IPS-20b (cell line): Measurements from ENCODE around the gene DOK6.

ENCODE experiments used
- H3K27ac ChIP-seq: one replicate; pipeline ENCODE4 v1.5.1; 2013; ENCODE audit warnings: low read length
- H3K27me3 ChIP-seq: 2 replicates; pipeline ENCODE4 v1.6.1; 2013; ENCODE audit warnings: mild to moderate bottlenecking, low read length, inconsistent platforms; ENCODE audit not compliant: insufficient read depth
- H3K36me3 ChIP-seq: 2 replicates; pipeline ENCODE4 v1.6.1; 2013; ENCODE audit warnings: low read depth, mild to moderate bottlenecking, inconsistent platforms, low read length, moderate library complexity; ENCODE audit not compliant: insufficient read depth
- H3K4me1 ChIP-seq: 2 replicates; pipeline ENCODE4 v1.6.1; 2013; ENCODE audit warnings: mild to moderate bottlenecking, control low read depth, inconsistent platforms, low read length, moderate library complexity; ENCODE audit not compliant: insufficient read depth
- H3K4me3 ChIP-seq: 2 replicates; pipeline ENCODE4 v1.5.1; 2013; ENCODE audit warnings: mild to moderate bottlenecking, low read length, inconsistent platforms
- H3K9ac ChIP-seq: 2 replicates; pipeline ENCODE4 v1.6.1; 2013; ENCODE audit warnings: low read depth, mild to moderate bottlenecking, inconsistent platforms, low read length, moderate library complexity
- H3K9me3 ChIP-seq: 2 replicates; pipeline ENCODE4 v1.6.1; 2013; ENCODE audit warnings: mild to moderate bottlenecking, low read depth, low read length, inconsistent platforms; ENCODE audit not compliant: insufficient read depth

The DOK6 gene

GRCh38 chr18:69388222-69388621 is 12.5 kb upstream of the DOK6 start:
- Histone ChIP-seq H3K4me1 (peaks cover 5% of the 10 kb centered on the region; the same call in 1 of the 2 replicates), H3K9me3 (no peaks in the 10 kb centered on the region), H3K36me3 (no peaks in the 10 kb centered on the region), H3K27ac (no peak overlapping the region), H3K4me3 (no peak overlapping the region), H3K27me3 (no peaks in the 10 kb centered on the region), H3K9ac (no peak overlapping the region)

DNA sequence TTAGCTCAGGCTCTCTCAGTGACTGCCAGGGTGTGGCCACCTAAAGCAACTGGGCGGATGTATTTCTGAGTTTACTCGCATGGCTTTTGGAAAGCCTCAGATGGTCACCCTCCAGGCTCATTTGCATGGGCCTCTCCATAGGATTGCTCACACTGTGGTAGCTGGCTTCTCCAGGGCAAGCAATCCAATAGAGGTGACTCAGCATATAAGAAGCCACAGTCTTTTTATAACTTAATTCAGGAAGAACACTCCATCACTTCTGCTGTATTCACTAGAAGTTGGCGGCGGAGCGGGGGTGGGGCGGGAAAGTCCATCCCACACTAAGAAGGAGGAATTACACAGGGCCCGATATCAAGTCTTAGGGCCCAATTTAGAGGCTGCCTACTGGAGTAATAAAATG is 3.6 kb upstream of the DOK6 start:
- no peak overlapping the region for H3K27ac ChIP-seq

GRCh38 chr18:69399253-69399652 is 1.4 kb upstream of the DOK6 start:
- Histone ChIP-seq H3K4me1 (peaks cover 8% of the 10 kb centered on the region; the same call in 1 of the 2 replicates), H3K9me3 (no peaks in the 10 kb centered on the region), H3K36me3 (no peaks in the 10 kb centered on the region), H3K27ac (no peak overlapping the region), H3K4me3 (peak overlapping the region; percentile 86; the same call in 1 of the 2 replicates), H3K9ac (no peak overlapping the region), H3K27me3 (peaks cover 47% of the 10 kb centered on the region)

More for the DNA sequence above, 3.6 kb upstream of the DOK6 start:
- Histone ChIP-seq H3K4me3 (no peak overlapping the region), H3K27me3 (peaks cover 26% of the 10 kb centered on the region), H3K9ac (no peak overlapping the region), H3K36me3 (no peaks in the 10 kb centered on the region), H3K4me1 (peaks cover 5% of the 10 kb centered on the region; the same call in 1 of the 2 replicates), H3K9me3 (no peaks in the 10 kb centered on the region)

GRCh38 chr18:69400976-69401225 is 213 bp downstream of the DOK6 start:
- Histone ChIP-seq H3K4me1 (peaks cover 8% of the 10 kb centered on the region; the same call in 1 of the 2 replicates), H3K27ac (no peak overlapping the region), H3K9ac (no peak overlapping the region), H3K9me3 (no peaks in the 10 kb centered on the region), H3K36me3 (no peaks in the 10 kb centered on the region), H3K27me3 (peaks cover 55% of the 10 kb centered on the region), H3K4me3 (peak overlapping the region; percentile 70; the same call in 1 of the 2 replicates)

GRCh38 chr18:69401226-69401971 is 711 bp downstream of the DOK6 start:
- no peak overlapping the region for H3K27ac ChIP-seq
- H3K27me3 ChIP-seq, result peaks cover 55% of the 10 kb centered on the region
- H3K4me1 ChIP-seq, result peaks cover 8% of the 10 kb centered on the region; the same call in 1 of the 2 replicates
- H3K4me3 ChIP-seq, result peak overlapping the region; percentile 70
- no peak overlapping the region for H3K9ac ChIP-seq
- no peaks in the 10 kb centered on the region for H3K9me3 ChIP-seq
- H3K36me3 ChIP-seq, result no peaks in the 10 kb centered on the region

DNA sequence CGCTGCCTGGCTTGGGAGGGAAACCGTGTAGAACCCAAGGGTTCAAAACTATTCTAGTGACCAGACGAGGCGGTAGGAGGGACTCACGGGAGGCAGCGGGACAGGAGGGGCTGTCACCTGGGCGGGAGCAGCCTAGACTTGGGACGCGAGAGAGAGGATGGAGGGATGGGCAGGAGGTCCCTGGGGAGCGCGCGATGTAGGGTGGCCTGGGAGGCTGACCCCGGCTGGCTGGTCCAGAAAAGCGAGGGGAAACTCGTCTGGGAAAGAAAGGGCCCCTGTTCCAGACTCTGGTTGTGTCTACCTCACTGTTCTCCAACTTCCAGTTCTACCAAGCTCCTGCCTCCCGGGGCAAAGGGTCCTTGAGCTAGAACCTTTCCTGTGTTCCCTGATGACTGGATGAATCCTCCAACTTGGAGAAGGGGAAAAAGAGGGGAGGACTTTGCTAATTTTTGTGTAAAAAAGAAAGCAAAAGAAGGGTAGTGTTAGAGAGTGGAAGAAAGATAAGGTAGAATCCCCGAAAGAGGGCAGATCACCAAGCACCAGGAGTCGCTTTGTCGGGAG is 1.4 kb downstream of the DOK6 start:
- H3K4me1 ChIP-seq, result peaks cover 8% of the 10 kb centered on the region; the same call in 1 of the 2 replicates
- H3K27ac ChIP-seq, result no peak overlapping the region
- H3K9me3 ChIP-seq, result no peaks in the 10 kb centered on the region
- peak overlapping the region; percentile 70 for H3K4me3 ChIP-seq
- H3K36me3 ChIP-seq, result no peaks in the 10 kb centered on the region
- H3K9ac ChIP-seq, result no peak overlapping the region
- peaks cover 55% of the 10 kb centered on the region for H3K27me3 ChIP-seq

DNA sequence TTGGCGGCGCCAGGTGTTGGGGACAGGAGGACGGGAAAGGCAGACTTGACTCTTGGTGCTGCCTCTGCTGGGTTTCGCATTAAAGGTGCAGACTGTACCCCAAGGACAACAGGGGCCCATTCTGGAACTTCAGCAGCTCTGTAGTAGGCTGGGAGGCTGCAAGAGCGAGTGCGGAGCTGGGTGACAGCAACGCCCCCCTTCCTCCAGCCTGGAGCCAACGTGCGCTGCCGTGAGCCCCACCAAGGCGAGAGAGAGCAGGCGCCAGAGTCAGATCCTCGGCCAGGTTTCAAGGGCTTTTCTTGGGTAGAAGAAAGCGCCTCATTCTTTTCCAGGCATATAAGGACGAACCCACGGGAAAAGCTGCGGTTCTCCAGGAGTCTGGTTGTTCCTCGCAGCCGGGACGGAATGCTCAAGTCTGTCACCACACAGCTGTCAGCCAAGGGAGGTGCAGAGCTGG is 1.9 kb downstream of the DOK6 start:
- H3K4me3 ChIP-seq, result peak overlapping the region; percentile 70
- H3K27ac ChIP-seq, result no peak overlapping the region

DNA sequence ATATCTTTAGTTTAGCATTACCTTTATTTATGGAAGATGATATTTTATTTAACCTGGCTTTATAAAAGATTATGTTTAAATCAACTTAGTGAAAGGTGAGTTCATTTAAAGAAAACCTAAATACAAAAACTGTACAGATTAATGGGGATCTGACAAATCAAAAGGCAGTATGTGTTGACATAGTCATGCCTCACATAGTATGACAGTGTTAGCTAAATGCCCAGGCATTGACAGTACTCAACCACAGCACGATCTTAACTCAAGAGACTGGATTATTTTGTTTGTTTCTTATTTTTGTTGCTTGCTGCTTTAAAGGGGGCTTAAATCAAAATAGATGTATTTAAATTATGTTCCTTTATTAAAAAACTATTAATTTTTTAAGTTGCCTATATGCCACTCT is 7.8 kb downstream of the DOK6 start:
- Histone ChIP-seq H3K9me3 (no peaks in the 10 kb centered on the region), H3K27me3 (peaks cover 16% of the 10 kb centered on the region), H3K27ac (no peak overlapping the region), H3K4me3 (no peak overlapping the region), H3K36me3 (no peaks in the 10 kb centered on the region), H3K4me1 (no peaks in the 10 kb centered on the region; the same call in 1 of the 2 replicates), H3K9ac (no peak overlapping the region)

More for the DNA sequence above, 1.9 kb downstream of the DOK6 start:
- H3K36me3 ChIP-seq, result no peaks in the 10 kb centered on the region
- peaks cover 8% of the 10 kb centered on the region; the same call in 1 of the 2 replicates for H3K4me1 ChIP-seq
- no peak overlapping the region for H3K9ac ChIP-seq
- no peaks in the 10 kb centered on the region for H3K9me3 ChIP-seq
- peaks cover 55% of the 10 kb centered on the region for H3K27me3 ChIP-seq

GRCh38 chr18:69411199-69411598 is 10.5 kb downstream of the DOK6 start:
- Histone ChIP-seq H3K27ac (no peak overlapping the region), H3K27me3 (no peaks in the 10 kb centered on the region), H3K9me3 (no peaks in the 10 kb centered on the region), H3K4me1 (no peaks in the 10 kb centered on the region; the same call in 1 of the 2 replicates), H3K4me3 (no peak overlapping the region), H3K36me3 (no peaks in the 10 kb centered on the region), H3K9ac (no peak overlapping the region)

DNA sequence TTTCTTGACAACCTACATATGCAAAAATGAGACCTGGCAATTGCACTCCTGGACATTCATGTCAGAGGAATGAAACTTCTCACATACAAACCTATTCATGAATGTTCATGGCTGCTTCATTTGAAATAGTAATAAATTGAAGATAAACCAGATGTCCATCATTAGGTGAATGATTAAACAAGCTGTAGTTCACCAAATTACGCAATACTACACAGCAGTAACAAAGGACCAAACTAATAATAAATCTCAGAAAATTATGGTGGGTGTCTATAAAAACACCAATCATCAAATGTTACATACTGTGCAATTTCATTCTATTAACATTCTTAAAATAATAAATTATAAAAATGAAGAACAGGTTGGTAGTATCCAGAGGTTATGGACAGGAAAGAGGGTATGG is 13.5 kb downstream of the DOK6 start:
- H3K36me3 ChIP-seq, result no peaks in the 10 kb centered on the region

GRCh38 chr18:69432847-69433246 is 32.2 kb downstream of the DOK6 start:
- Histone ChIP-seq H3K27ac (no peak overlapping the region), H3K9ac (no peak overlapping the region), H3K4me3 (no peak overlapping the region), H3K27me3 (no peaks in the 10 kb centered on the region), H3K4me1 (no peaks in the 10 kb centered on the region), H3K36me3 (no peaks in the 10 kb centered on the region), H3K9me3 (peaks cover 3% of the 10 kb centered on the region; the same call in 1 of the 2 replicates)

More for the DNA sequence above, 13.5 kb downstream of the DOK6 start:
- H3K27ac ChIP-seq, result no peak overlapping the region
- H3K27me3 ChIP-seq, result no peaks in the 10 kb centered on the region
- H3K9ac ChIP-seq, result no peak overlapping the region
- H3K4me1 ChIP-seq, result no peaks in the 10 kb centered on the region; the same call in 1 of the 2 replicates
- no peak overlapping the region for H3K4me3 ChIP-seq
- H3K9me3 ChIP-seq, result no peaks in the 10 kb centered on the region

DNA sequence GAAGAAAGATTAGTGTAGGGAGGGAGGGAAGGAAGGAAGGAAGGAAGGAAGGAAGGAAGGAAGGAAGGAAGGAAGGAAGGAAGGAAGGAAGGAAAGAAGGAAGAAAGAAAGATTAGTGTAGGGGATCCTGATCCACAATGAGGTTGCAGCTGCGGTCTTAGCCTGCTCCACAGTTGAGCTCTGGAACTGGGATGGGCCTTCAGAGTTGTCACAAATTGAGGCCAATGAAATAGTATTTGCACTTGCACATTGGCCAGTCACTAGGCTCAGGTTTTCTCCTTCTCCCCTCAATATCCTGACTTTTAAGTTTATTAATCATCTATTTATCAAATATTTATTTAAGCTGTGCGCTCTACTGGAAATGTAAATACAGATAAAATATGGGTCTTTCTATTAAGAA is 34.3 kb downstream of the DOK6 start:
- Histone ChIP-seq H3K4me3 (no peak overlapping the region), H3K27ac (no peak overlapping the region)

More for the DNA sequence above, 34.3 kb downstream of the DOK6 start:
- H3K9me3 ChIP-seq, result peaks cover 18% of the 10 kb centered on the region
- no peaks in the 10 kb centered on the region for H3K4me1 ChIP-seq
- H3K27me3 ChIP-seq, result no peaks in the 10 kb centered on the region
- no peak overlapping the region for H3K9ac ChIP-seq
- no peaks in the 10 kb centered on the region for H3K36me3 ChIP-seq
